A549 (cell line): Measurements from ENCODE around the gene PHGDH.

ENCODE experiments used
- BHLHE40 ChIP-seq: IDR thresholded peaks from 2 replicates; pipeline ENCODE4 v1.6.1; 2012; ENCODE audit warnings: low read depth, low read length, inconsistent platforms
- CEBPB ChIP-seq, 2 experiments: fragments of >200 bp in 1 of 2; sonication (Bioruptor Twin) in 1 of 2; formaldehyde crosslinking in 1 of 2; IDR thresholded peaks; 2 replicates each; pipeline ENCODE4 v1.6.1; 2012 to 2016
- HMGXB4 ChIP-seq: fragments of 250-450 bp; sonication (Bioruptor Pico); IDR thresholded peaks from 2 replicates; pipeline ENCODE4 v1.5.0; 2021; ENCODE audit warnings: mild to moderate bottlenecking, moderate library complexity, borderline replicate concordance
- MAFK ChIP-seq: fragments of 450-650 bp; IDR thresholded peaks from 2 replicates; pipeline ENCODE4 v1.6.1; 2014; ENCODE audit not compliant: partially characterized antibody
- POLR2A ChIP-seq: IDR thresholded peaks from 2 replicates; pipeline ENCODE4 v1.6.1; 2012; ENCODE audit warnings: mild to moderate bottlenecking, low read length
- SMC3 ChIP-seq: fragments of >200 bp; sonication (Bioruptor Twin); formaldehyde crosslinking; IDR thresholded peaks from 3 replicates; pipeline ENCODE4 v1.6.1; 2018; ENCODE audit warnings: inconsistent platforms
- SREBF2 ChIP-seq: fragments of 450-650 bp; IDR thresholded peaks from 2 replicates; pipeline ENCODE4 v1.6.1; 2014; ENCODE audit warnings: mild to moderate bottlenecking, moderate library complexity
- TF ChIP-seq, protein P1 (sequence below): fragments of >200 bp; sonication (Bioruptor Twin); formaldehyde crosslinking; IDR thresholded peaks from 3 replicates; pipeline ENCODE4 v1.5.1; 2016

DNA sequence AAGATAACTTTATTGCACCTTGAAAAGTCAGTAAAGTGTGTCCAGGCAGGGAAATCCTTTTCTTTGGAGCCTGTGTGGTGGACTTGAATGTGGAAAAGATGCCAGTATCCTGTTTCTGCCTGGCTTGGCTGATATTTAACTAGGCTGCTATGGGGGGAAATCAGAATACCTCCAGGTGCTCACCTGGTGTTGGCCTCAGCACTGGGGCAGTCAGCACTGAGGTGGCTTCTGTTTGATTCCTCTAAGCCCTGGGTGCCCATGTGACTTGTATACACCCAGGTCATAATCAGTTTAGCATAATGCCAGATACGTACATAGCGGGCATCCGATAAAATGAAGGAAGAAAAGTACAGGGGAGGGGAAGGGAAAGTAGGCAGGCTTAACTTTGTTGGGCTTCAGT is 7.2 kb downstream of the PHGDH start:
- TF ChIP-seq SMC3: no peak
- no peak for TF ChIP-seq CEBPB (IDR thresholded peaks at IDR 0.05)
- no peak for TF ChIP-seq HMGXB4 (CRISPR knock-in tag)
- no peak for TF ChIP-seq SREBF2
- TF ChIP-seq BHLHE40: no peak
- no peak for TF ChIP-seq POLR2A
- TF ChIP-seq, protein P1, sequence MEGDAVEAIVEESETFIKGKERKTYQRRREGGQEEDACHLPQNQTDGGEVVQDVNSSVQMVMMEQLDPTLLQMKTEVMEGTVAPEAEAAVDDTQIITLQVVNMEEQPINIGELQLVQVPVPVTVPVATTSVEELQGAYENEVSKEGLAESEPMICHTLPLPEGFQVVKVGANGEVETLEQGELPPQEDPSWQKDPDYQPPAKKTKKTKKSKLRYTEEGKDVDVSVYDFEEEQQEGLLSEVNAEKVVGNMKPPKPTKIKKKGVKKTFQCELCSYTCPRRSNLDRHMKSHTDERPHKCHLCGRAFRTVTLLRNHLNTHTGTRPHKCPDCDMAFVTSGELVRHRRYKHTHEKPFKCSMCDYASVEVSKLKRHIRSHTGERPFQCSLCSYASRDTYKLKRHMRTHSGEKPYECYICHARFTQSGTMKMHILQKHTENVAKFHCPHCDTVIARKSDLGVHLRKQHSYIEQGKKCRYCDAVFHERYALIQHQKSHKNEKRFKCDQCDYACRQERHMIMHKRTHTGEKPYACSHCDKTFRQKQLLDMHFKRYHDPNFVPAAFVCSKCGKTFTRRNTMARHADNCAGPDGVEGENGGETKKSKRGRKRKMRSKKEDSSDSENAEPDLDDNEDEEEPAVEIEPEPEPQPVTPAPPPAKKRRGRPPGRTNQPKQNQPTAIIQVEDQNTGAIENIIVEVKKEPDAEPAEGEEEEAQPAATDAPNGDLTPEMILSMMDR: no peak
- TF ChIP-seq MAFK: no peak
